ENCODE data around the gene PERP. TPM values are rescaled to one million over a fixed set of nuclear protein-coding genes. Genes with fewer than 3 reads are reported as not detected.

PERP gene
- 7.0 and 7.4 TPM in 2 replicates for total RNA-seq

DNA sequence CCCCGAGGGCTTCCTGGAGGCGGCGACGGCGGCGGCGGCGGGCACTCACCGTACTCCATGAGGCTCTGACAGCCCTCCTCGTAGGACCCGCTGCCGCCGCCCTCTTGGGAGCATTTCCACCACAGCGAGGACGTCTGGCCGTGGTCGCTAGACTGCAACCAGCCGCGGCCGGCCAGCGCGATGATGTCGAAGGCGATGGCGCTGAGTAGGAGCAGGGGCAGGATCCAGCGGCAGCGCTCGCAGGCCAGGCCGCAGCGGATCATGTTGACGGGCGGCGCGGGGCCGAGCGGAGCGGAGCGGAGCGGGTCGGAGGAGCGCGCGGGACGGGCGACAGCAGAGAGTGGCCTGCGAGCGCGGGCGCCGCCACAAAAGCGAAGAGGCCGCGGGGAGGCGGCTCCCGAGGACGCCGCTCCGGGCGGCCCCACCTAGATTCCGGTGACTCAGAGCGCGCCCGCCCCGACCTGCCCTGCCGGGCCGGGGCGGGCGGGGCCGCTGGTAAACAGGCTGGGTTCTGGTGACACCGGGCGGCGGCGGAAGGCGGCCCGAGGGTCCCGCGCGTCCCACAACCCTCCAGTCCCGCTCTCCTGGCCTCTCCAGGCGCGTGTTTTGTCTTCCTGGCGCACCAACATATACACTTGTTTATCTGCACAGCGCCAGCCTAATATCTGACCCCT is at the start of gene PERP:
Gene PERP, minus strand, starts transcription at position 342 of the 674 bp plus-strand sequence. Its CDS starts 79 bp downstream, at position 263.
- intact Hi-C loops (cut with micrococcal nuclease), result loop anchor here (1.0 to 10.0 kb wide), 7 partner anchors 399 to 1265 kb away; partner anchors contain the start of genes CCDC28A, CITED2 and OLIG3

DNA sequence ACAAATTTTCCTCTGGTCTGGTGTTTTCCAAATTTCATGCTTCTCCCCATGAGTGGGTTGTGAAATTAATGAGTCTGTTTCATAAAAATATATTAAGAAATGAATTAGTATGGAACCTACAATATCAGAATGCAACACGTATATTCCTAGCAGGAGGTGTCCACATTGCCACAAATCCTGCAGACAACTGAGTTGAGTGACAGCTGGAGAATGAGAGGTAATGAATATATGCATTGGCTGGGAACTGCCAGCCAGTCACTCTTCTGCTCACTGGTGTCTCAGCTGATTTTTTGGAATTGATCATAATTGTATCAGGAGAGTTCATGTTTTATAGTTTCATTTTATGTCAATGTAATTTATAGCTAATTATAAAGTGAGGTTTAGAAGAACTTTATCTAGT is 48.2 kb upstream of the PERP start:
- intact Hi-C loops (cut with micrococcal nuclease), result no loop called here

DNA sequence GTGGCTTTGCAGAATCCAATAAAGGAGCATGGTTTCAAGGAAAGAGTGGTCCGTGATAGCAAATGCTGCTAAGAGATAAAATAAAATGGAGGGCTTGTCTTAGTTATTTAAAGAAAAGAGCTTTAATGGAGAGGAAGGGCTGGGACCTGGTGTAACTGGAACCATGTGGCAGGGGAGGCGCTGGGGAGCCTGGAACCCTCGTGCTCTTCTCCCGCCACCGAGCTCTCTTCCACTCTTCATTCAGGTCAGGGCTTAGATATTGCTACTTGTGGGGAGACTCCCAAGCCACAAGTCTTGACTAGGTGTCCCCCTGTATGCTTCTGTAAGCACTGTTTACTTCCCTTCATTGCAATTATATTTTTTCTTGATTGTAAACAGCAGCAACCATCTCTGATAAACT is 39.3 kb upstream of the PERP start:
- intact Hi-C loops (cut with micrococcal nuclease), result no loop called here

DNA sequence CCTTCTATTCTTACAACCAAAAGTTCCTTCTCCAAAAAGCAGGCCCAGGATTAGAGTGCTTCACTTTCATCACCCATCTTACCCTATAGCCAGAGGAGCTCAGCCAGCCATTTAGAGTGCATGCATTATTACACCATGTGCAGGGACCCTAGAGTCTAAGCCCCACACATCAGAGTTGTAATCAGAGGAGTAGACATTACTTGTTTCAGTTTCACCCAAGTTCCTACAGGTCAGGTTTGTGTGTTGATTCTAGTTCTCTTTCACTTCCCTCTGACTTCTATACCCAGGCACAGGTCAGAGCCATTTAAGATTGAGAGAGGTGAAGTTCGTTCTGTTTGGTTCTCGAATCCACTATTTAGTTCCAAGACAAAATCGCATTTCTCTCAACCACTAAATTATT is 38.2 kb upstream of the PERP start:
- intact Hi-C loops (cut with micrococcal nuclease), result no loop called here

DNA sequence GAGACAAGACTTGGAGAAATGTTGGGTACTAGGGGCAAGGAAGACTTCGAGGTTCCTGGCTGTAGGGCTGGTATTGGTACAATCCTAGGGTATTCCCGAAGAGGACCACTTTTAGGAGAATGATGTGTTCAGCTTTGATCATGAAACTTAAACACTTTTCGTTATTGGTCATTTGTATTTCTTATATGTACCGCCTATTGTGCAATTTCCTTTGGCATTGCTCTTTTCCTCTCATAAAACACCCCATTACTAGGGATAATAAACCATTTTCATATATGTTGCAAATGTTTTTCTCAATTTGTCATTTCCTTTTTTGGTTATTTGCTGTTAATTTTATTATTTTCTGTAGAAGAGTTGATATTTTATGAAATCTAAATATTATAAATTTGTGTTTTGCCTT is 35.6 kb upstream of the PERP start:
- intact Hi-C loops (cut with micrococcal nuclease), result no loop called here

DNA sequence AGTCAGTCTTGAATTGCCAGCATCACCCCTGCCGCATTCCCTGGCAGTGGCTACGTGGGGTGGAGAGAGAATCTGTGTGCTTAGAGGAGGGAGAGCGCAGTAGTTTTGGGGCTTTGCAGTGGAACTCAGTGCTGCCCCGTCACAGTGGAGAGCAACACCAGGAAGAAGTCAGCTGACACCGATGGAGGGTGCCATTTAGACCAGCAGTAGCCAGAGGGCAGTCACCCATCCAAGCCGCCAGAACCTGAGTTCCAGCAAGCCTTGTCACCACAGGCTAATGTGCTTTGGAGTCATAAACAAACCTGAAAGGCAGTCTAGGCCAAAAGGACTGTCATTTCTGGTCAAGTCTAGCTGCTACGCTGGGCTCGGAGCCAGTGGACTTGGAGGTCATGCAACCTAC is 22.0 kb upstream of the PERP start:
- intact Hi-C loops (cut with micrococcal nuclease), result no loop called here

DNA sequence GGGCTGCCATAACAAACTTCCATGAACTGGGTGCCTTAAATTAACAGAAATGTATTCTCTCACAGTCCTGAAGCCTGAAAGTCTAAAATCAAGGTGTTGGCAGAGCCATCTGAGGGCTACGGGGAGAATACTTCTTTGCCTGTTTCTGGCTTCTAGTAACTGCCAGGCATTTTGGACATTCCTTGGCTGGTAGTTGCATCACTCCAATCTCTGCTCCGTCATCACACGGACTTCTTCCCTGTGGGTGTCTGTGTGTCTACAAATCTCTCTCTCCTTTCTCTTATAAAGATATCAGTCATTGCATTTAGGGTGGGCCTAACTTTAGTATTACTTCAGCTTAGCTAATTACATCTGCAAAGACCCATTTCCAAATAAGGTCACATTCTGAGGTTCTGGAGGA is 20.9 kb upstream of the PERP start:
- intact Hi-C loops (cut with micrococcal nuclease), result no loop called here

DNA sequence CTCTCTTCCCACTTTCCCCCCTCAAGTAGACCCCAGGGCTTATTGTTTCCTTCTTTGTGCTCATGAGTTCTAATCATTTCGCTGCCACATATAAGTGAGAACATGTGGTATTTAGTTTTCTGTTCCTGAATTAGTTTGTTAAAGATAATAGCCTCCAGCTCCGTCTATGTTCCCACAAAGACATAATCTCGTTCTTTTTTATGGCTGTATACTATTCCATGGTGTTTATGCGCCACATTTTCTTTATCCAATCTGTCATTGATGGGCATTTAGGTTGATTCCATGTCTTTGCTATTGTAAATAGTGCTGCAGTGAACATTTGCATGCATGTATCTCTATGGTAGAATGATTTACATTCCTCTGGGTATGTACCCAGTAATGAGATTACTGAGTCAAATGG is 16.9 kb upstream of the PERP start:
- intact Hi-C loops (cut with micrococcal nuclease), result no loop called here

DNA sequence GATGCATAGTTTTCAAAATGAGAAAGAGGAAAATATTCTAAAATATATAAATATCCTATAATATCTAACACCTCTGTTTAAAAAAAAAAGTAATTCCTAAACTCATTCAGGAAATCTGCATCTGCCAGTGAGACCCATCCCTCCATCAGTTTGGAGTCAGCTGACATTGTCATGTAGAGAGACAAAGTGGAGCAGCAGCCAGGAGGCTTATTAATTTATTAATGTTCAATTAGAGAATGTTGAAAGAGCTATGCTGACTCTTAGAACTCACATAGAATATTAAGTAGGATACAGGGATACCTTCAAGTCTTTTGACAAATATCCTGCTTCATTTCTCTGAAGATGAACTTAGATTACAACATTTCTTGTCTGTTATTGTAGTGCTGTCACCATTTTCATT is 12.8 kb upstream of the PERP start:
- intact Hi-C loops (cut with micrococcal nuclease), result loop anchor here (5.0 kb wide), 1 partner anchor 1247 kb away; no protein-coding TSS in a partner anchor

DNA sequence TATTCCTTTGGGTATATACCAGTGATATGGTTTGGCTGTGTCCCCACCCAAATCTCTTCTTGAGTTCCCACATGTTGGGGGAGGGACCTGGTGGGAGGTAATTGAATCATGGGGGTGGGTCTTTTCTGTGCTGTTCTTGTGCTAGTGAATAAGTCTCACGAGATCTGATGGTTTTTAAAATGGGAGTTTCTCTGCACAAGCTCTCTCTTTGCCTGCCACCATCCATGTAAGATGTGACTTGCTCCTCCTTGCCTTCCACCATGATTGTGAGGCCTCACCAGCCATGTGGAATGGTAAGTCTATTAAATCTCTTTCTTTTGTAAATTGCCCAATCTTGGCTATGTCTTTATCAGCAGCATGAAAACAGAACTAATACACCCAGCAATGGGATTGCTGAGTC is 12.0 kb upstream of the PERP start:
- intact Hi-C loops (cut with micrococcal nuclease), result loop anchor here (5.0 kb wide), 1 partner anchor 1248 kb away; no protein-coding TSS in a partner anchor

DNA sequence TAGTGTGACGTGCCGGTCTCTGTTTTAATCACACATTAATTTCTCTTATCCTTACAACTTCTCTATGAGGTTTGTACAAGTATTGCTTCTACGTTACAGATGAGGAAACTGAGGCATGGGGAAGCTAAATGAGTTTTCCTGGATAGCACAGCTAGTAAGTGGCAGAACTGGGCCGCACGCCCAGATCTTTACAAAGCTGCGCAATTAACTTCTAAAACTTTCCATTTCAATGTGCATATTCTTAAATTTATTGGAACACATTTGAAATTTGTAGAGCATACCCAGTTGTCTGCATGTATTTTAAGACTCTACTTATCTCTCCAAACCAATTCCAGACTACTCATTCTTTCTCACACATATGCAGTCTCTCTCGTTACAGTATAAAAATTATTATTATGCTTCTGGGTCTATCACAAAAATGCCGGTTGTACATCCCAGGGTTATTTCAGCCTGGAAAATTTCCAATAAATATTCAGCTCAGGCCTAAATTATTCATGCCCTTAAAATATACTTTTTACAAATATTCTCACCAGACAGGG is 10.2 kb upstream of the PERP start:
- intact Hi-C loops (cut with micrococcal nuclease), result loop anchor here (5.0 kb wide), 1 partner anchor 1250 kb away; no protein-coding TSS in a partner anchor

DNA sequence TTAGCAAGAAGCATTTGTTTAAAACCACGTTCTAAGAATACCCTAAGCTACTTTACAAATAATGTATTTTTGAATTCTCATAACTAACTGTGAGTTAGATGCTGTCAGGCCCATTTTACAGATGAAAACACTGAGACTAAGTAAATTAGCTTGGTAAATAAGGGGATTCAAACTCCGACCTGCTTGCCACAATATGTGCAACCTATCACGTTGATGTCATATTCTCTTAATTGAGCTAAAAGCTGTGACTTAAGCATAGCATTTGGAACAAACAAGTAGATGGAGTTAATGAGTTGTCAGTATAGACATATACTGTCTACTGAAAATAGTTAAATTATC is 9.4 kb upstream of the PERP start:
- intact Hi-C loops (cut with micrococcal nuclease), result loop anchor here (1.0 to 5.0 kb wide), 8 partner anchors 171 to 1251 kb away; partner anchors contain the start of gene REPS1

DNA sequence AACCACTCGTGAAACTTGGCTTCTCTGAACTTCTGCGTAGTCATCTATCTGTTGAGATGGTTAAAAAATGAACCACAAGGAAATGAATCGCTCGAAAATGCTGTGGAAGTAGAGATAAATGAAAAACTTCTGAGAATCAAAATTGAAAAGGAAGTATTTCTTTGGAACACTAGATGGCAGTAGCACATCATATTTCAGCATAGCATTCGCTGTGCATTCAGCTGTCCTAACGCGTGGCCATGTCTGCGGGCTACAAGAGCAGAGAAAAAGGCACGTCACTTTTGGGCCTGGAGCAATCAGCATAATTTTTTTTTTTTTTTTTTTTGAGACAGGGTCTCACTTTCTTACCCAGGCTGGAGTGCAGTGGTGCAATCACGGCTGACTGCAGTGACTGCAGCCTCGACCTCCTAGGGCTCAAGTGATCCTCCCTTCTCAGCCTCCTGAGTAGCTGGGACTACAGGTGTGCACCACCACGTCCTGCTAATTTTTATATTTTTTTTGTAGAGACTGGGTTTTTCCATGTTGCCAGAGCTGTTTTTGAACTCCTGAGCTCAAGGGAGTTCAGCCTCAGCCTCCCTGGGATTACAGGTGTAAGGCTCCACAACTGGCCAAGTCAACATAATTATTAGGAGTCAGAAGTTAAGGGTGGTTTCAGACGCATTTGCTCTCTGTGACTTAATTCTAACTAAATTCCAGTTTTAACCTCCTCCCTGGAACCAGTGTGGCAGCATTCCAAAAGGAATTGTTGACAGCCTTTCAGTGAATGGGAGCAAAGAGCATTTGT is 8.8 kb upstream of the PERP start:
- intact Hi-C loops (cut with micrococcal nuclease), result loop anchor here (1.0 to 5.0 kb wide), 8 partner anchors 171 to 1251 kb away; partner anchors contain the start of gene REPS1

DNA sequence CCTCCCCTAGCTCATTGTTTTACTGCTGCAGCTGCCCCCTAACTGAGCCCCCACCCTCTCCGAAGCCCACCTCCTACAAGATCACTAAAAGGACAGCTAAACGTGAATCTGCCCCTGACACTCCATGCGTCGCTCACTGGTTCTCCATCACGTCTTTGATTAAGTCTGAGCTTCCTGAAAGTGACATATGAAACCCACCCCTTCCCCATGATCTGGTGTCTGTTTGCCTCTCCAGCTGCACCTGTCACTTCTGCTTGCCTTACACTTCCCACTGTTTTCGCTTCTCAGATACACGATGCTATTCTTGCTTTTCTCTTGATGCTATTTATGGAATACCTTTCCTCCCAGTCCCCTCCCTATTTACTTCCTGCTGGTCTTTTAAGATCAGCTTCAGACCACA is 8.0 kb upstream of the PERP start:
- intact Hi-C loops (cut with micrococcal nuclease), result loop anchor here (5.0 kb wide), 1 partner anchor 1252 kb away; no protein-coding TSS in a partner anchor

DNA sequence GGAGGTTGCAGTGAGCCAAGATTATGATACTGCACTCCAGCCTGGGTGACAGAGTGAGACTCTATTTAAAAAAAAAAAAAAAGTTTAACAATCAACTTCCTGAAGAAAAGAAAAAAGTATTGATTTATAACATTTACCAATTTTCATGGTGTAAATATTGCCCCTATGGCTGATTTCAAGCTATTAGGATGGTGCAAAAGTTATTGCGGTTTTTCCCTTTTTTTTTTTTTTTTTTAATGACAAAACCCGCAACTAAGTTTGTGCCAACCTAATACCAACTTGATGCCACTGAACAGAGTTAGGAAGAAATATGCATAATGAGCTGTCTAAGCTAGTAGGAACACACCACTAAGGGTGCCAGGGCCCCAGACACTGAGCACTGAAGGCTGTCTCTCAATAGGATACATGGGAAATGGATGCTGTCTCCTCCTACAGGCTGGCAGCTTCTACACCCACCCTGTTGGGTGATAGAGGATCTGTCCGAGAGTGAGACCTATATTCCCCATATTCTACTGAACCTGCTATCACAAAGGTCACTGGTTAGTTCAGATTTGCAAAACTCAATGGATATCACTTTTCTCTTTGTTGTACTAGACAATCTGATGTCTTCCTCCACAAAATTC is 6.5 kb upstream of the PERP start:
- intact Hi-C loops (cut with micrococcal nuclease), result no loop called here

DNA sequence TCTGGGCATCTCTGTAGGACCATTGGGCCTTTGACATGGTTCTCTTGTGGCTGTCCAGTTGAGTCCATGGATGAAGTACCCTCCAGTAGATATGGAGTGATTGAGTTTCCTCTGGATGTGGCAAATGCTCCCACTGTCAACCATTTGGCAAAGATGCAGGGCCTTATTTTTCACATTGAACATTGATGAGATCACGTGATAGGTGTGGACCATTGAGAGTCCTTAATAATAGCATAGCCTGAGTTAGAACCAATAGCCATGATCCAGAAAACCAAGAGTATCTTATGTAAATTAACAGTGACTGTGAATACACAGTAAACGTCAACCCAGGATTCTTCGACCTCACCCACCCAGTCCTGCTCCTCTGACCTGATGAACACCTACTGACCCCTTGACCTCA is 3.0 kb upstream of the PERP start:
- intact Hi-C loops (cut with micrococcal nuclease), result no loop called here

DNA sequence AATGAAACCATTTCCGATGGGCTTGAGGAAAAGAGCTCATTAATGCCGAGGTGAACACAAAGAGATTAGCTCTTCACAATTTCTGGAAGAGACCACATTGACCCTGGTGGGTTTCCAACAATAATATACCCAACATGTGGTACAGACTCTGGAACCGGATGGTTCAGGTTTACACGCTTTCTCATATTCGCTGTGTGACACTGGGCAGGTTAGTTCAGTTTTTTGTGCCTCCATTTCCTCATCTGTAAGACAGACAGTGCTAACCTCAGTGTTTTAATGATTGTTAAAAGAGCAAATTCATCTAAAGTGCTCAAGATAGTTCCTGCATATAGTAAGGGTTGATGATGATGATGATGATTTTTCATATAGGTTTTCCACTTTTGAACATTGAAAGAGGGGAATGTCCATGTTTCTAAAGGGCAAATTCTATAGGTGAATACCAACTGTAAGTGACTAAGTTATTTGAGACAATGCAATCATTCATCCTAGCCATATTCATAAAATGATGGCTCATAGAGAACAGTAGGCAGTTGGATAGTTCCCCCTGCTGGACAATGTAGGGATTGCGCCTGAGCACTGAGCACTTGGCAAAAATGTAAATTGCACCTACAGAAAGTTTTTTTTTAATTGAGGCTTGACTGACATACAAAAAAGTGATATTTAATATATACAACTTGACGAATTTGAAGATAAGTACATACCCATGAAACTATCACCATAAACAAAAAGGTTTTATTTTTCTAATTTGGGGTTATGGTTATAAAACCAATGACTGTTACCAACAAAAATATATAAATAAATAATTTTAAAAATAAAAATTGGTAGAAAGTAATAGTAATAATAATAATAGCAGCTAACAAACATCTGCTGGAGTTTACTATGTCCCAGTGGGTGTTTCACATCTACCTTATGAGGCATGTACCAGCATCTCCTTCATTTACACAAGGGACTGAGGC is 2.1 kb upstream of the PERP start:
- intact Hi-C loops (cut with micrococcal nuclease), result loop anchor here (1.0 to 10.0 kb wide), 15 partner anchors 51 to 1263 kb away; partner anchors contain the start of genes ARFGEF3, CITED2, HEBP2 and OLIG3

DNA sequence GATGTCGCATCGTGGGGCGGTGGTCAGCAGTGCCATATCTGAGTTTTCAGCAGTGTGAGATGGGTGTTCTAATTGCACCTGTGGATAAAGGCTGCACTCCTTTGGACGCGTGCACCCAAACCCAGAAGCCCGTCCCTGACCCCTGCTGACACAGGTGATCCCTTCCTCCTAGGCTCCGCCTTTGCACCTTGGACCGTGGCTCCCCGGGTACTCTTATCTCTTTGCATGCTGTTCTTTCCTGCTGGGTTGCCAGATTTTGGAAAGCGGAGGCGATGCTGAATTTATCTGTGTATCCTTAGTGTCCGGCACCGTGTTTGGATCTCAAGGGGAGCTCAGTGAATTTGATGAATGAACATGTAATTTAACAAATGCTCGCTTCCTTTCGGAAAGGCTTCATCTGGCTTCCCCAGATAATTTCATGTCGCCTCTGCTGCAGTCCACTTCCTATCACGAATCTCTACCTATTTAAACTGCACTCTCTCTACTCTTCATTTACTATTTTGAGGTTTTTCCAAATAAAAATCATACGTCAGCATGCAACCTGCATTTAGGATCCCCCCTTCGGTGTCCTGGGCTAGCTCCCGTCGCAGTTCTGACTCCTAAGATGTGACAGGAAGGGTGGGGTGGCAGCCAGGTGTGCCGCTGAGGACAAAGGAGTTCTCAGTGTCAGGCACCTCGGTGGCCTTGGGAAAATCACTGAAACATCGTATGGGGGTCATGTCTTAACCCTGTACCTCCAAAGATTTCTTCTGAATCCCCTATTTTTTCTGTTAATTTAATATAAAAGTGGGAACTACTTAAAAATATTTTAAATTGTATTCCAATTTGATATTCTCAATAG is 753 bp upstream of the PERP start:
- intact Hi-C loops (cut with micrococcal nuclease), result loop anchor here (1.0 to 10.0 kb wide), 11 partner anchors 53 to 1264 kb away; partner anchors contain the start of genes ARFGEF3, CCDC28A, CITED2 and OLIG3

DNA sequence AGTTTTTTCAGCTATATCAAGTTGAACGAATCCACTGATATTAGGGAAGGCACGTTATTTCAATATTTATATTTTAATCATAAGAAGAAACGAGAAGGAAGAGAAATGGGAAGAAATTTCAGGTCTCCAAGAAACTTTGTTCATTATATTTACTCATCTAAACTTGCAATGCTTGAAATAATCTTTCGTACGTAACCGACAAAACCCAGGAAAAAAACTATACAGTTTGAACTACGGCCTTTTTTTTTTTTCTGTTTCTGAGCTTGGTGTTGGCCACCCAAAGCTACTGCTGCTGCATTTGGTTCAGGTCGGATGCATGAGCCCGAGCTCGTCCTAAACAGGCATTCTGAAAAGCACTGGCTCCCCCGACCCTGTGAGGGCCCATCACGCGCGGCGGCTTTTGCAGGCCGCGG is 548 bp downstream of the PERP start:
- intact Hi-C loops (cut with micrococcal nuclease), result loop anchor here (1.0 to 10.0 kb wide), 7 partner anchors 398 to 1266 kb away; partner anchors contain the start of genes CCDC28A, CITED2 and OLIG3

Measured in T-helper 1 cell treated with Interleukin-12 subunit alpha and Interleukin-12 subunit beta and Interleukin-4 antibody, amounts not matched to agents 30 ng/mL and 1 ng/mL, for 36 hours (primary cell).